ENCODE data around the gene UTP4.

- TF ChIP-seq CTCF (IDR thresholded peaks at IDR 0.05) (no peak), POLR2A (IDR thresholded peaks at IDR 0.05) (no peak)
Observed at GRCh38 chr16:69166221-69166833, 33.9 kb downstream of the UTP4 start.

Measured in adrenal gland (tissue), 5 donors.